ENCODE measurements around the gene NXPH2.

DNA sequence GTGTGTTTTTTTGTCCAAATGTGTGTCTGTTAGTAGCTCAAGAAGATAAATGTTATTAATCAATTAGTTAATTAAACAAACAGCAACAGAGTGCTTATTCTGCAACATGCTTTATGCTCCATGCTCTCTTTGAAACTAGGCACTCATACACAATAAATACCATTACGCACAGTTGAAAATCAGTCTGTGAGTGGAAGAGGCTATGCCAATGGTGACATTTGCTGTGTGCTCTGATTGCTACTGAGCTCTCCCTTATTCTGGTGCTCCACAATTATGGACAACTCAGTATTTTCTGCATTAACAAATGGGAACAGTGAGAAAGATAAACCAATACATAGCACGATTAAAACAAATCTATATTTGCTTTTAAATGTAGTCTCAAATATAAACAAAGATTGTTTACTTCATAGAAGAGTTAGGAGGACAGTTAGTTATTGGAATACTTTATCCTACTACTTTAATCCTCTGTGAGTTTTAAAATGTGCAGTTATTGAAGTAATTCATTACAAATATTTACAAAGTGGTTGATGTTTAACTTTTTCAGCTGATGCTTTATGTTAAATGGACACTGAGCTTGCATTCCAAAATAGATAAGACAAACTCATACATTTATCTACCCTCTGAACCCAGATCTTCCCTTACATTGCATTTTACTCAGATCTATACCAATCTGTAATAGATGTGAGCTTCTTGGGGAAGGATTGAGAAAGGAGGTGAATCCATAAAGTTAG is 55.3 kb downstream of the NXPH2 start:
- TF ChIP-seq POLR2AphosphoS5 (IDR thresholded peaks at IDR 0.05; ENCODE audit: low read depth, low read length) (no peak), POLR2A (IDR thresholded peaks at IDR 0.05; ENCODE audit: low read depth, low read length) (no peak)
